AG09319 (cell line): ENCODE results near the gene XYLT1.

ENCODE experiments used
- DNase-seq: peaks from one replicate; pipeline ENCODE4 v3.0.0-alpha.2; 2010; ENCODE audit warnings: low read depth; ENCODE audit errors: extremely low read depth
- CTCF ChIP-seq: IDR thresholded peaks from 2 replicates; pipeline ENCODE4 v1.5.1; 2011; ENCODE audit warnings: low read depth, mild to moderate bottlenecking, inconsistent platforms, low read length, moderate library complexity

The XYLT1 gene

DNA sequence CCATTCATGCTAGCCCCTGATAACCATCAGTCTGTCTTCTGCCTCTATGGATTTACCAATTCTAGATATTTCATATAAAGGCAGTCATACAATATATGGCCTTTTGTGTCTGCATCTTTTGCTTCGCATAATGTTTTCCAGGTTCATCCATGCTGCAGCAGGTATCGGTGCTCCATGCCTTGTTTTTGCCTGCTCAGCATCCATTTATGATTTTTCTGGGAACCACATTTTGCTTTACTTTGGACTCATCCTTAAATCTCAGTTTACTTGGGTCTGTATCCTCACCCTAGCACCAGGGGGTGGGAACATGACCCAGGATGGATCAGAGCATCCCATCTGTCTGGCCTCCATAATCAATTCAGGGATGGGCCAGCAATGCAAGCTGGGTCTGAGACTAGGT is 325.7 kb downstream of the XYLT1 start:
- TF ChIP-seq CTCF = no peak

GRCh38 chr16:17144431-17144830 is 326.3 kb downstream of the XYLT1 start:
- no peak for DNase-seq
- TF ChIP-seq CTCF = no peak

More for the DNA sequence above, 325.7 kb downstream of the XYLT1 start:
- no peak for DNase-seq

DNA sequence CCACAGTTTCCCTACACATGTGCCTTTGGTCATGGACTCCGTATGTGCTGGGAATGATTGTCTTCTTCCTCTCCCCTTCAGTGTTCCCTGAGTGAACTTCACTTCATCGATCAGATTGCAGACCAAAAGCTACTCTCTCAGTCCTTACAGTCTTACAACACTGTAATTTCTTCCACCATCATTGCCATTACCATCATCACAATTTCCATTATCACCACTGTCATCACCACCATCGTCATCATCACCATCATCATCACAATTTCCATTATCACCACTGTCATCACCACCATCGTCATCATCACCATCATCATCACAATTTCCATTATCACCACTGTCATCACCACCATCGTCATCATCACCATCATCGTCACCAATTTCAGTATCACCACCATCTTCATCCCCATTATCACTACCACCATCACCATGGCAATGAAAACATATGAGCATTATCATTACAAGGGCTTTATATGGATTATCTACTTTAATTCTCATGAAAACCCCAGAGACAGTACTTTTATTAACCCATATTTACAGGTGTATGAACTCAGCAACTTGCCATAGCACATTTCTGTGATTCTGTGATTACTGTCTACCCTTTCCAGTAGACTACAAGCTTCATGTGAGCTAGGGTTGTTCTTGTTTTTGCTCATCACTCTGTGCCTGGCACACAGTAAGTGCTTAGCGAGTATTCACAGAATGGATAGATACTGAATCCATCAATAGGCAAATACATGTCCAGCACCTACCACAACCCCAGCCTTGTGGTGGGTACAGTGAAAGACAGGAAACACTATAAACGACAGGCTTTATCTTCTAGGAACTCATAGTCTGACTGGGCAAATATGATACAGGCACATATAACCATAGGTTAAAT is 327.0 kb downstream of the XYLT1 start:
- no peak for TF ChIP-seq CTCF
- DNase-seq = no peak

DNA sequence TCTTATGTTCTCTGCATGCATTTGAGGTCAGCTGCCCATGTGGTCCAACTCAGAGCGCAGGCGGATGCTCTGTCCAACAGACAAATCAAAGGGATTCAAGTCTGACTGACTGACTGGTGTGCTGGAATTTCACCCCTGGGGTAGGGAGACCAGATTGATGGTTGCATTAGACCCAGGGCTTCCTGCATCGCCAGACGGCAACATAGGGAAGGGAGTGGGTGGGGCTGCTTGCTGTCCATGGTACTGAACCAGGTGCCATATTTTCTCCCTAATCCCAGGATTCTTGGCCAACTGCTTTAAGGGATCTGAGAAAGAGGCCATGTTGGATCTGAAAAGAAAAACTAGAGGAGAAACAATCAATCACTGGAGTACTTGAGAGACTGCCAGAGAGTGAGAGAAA is 332.0 kb downstream of the XYLT1 start:
- no peak for TF ChIP-seq CTCF
- DNase-seq = no peak

- TF ChIP-seq CTCF = no peak
- no peak for DNase-seq
Observed at GRCh38 chr16:17135439-17135838, 335.3 kb downstream of the XYLT1 start.

DNA sequence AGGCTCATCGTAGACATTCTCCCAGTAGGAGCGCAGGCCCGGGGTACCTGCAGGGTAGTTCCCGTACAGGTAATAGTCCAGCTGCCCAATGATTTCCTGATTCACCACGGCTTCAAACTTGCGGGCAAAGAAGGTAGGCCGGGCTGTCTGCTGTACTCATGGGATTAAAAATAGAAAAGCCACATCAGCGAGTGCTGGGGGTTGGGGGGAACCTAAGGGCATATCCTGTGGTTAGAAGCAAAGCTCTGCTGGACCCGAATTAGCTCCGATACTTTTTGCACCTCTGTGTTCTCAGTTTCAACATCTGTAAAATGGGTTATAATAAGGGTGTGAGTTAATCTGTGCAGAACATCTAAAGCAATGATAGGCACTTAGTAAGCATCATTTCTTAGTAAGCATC is 336.2 kb downstream of the XYLT1 start:
- TF ChIP-seq CTCF = no peak
- DNase-seq = no peak

- DNase-seq = no peak
- no peak for TF ChIP-seq CTCF
Observed at GRCh38 chr16:17133851-17134250, 336.9 kb downstream of the XYLT1 start.
